Upper lobe of left lung (tissue), 4 donors: Measurements from ENCODE around the gene SLC6A19.

Source experiments
- CTCF ChIP-seq, 6 experiments: fragments of 450-650 bp in 4 of 6; fragments of 200-600 bp in 2 of 6; sonication (generic) in 2 of 6; IDR thresholded peaks; one replicate each; pipeline ENCODE4 v1.5.1; 2016 to 2019; ENCODE audit warnings: antibody characterized with exemption in 6 of 6
- EP300 ChIP-seq, 4 donors: sonication (generic); formaldehyde crosslinking; IDR thresholded peaks; one replicate each; pipeline ENCODE4 v1.5.1; 2017; ENCODE audit warnings: antibody characterized with exemption in 4 of 4, control low read depth in 2 of 4
- POLR2A ChIP-seq, 4 donors: fragments of 450-650 bp; IDR thresholded peaks; one replicate each; pipeline ENCODE4 v1.5.1; 2016 to 2017; ENCODE audit warnings: antibody characterized with exemption in 4 of 4, mild to moderate bottlenecking in 2 of 4
- POLR2AphosphoS5 ChIP-seq, 2 donors: sonication (generic); formaldehyde crosslinking; IDR thresholded peaks; one replicate each; pipeline ENCODE4 v1.5.1; 2017; ENCODE audit warnings: antibody characterized with exemption in 2 of 2

- TF ChIP-seq CTCF (IDR thresholded peaks at IDR 0.05) (no peak), EP300 (IDR thresholded peaks at IDR 0.05) (no peak), POLR2A (IDR thresholded peaks at IDR 0.05) (no peak), POLR2AphosphoS5 (IDR thresholded peaks at IDR 0.05) (no peak)
Measured at GRCh38 chr5:1216918-1217295, 15.5 kb downstream of the SLC6A19 start.
